SIG-M5 (cell line): ENCODE results near the gene OR2T5.
"Not testable (repeated sequence)": the region's sequence is repeated elsewhere in the genome, so short reads cannot be mapped to it uniquely, and the experiment has no call there.

Source experiments
- DNase-seq: peaks from one replicate; lab custom pipeline; 2025; lab: John Stamatoyannopoulos, UW

OR2T5 gene, protein sequence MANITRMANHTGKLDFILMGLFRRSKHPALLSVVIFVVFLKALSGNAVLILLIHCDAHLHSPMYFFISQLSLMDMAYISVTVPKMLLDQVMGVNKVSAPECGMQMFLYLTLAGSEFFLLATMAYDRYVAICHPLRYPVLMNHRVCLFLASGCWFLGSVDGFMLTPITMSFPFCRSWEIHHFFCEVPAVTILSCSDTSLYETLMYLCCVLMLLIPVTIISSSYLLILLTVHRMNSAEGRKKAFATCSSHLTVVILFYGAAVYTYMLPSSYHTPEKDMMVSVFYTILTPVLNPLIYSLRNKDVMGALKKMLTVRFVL

DNA sequence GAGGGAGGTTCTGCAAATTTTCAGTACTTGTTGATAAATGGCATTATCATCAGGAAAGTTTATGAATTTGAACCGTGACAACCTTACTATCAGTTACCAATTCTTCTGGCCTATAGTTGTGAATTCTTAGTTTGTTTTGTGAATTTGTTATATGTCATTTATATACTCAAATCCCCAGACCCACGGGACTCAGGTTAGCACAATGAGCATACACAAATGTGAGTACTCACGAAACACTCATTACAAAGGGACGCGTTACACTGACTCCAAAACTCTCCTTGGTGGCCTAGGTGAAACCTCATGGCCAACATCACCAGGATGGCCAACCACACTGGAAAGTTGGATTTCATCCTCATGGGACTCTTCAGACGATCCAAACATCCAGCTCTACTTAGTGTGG is at the start of gene OR2T5:
Gene OR2T5 (plus strand): TSS at position 301 of the 400 bp plus-strand sequence. CDS start 0 bp downstream, at position 301.
- not testable (repeated sequence) for DNase-seq

DNA sequence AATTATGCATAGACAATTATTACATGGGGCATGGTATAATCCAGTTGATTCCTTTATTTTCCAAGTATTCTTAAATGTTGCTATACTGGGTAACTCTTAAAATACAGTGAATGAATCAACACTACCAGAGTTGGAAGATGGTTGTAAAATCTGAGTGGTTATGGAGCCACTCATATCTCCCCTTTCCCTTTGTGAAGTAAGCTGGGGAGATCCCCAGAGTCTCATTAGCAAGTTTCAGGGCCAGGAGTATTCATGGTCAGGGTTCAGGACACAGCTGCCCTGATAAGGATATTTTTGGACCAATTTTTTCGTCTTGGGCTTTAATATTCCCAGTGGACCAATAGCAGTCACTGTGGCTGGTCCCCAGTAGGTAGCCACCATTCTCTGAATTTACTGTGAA is 49.7 kb upstream of the OR2T5 start:
- DNase-seq, result not testable (repeated sequence)

DNA sequence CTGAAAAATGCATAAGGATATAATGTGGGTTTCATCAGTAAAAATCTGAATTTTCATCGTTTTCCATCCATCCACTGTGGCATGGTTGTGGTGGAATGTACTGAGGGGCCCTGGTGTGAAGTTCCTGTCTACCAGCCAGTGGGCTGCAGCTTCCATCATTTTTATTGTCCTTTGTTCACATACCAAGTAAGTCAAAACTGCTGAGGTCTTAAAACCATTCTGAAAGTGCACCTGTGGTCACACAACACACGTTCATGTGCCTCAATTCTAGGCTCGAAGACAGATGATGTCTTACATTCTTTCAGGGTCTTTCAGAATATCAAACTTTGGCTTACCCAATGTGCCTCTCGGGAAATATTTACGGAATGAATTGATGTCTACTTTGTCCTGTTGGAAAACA is 49.1 kb upstream of the OR2T5 start:
- DNase-seq, result not testable (repeated sequence)

DNA sequence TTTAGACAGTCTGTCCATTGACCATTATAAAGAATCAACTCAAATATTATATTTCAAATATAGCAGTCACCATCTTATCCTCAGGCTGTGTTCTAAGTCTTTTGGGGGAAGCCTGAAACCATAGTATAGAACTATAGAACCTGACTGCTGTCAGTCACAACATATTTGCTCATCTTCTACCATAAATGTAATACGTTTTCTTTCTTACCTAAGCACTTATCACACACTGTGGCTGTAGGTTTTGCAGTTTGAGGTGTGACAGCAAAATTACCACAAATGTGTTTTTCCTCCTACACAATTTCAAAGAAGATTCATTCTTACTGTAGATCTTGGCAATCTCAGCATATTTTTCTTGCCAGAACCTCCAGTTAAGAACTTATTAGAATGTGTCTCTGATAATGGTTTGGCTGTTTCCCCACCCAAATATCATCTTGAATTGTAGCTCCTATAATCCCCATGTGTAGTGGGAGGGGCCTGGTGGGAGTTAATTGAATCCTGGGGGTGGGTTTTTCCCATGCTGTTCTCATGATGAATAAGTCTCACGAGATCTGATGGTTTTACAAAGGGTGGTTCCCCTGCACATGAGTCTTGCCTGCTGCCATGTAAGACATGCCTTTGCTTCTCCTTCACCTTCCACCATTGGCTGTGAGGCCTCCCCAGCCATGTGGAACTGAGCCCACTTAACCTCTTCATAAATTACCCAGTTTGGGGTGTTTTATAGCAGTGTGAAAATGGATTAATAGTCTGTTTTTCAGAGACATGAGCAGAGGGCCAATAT is 45.7 kb upstream of the OR2T5 start:
- not testable (repeated sequence) for DNase-seq

DNA sequence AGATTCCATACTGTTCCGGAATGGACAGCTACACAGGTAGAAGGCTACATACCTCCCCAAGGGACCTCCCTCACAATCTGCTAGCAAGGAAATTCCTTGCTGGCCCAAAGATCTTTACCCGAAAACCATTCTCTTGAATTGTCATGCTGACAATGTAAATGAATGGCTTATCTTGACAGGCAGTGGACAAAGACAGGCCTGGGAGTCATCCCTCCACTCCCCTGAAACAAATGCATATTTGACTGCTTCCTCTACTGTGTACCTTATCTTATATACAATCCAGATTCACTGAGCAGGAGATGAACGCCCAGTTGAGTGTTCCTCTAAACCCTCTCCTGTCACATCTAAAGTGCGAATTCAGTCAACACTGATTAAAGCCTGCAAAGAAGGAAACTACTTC is 43.8 kb upstream of the OR2T5 start:
- DNase-seq, result not testable (repeated sequence)

DNA sequence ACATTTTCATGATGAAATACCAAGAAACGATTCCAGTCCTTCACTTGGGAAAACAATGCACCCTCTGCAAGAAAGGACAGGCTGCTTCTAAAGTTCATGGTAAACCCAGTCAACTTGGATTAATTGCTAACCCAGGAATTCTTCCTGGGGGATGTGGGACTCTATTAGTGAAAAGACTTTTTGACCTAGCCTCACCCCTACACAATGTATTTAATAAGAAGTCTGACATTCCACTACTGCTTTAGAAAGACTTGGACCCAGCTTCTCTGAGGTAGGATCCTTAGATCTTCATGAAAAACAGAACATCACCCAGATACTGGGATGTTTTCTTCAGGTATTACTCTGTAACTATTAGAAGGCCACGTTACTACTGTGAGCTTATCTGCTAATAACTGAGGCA is 43.0 kb upstream of the OR2T5 start, which contains the start of gene OR2T2:
Gene OR2T2 (plus strand): TSS at position 239 of the 400 bp plus-strand sequence. CDS start 7,161 bp downstream, outside the sequence.
- not testable (repeated sequence) for DNase-seq

DNA sequence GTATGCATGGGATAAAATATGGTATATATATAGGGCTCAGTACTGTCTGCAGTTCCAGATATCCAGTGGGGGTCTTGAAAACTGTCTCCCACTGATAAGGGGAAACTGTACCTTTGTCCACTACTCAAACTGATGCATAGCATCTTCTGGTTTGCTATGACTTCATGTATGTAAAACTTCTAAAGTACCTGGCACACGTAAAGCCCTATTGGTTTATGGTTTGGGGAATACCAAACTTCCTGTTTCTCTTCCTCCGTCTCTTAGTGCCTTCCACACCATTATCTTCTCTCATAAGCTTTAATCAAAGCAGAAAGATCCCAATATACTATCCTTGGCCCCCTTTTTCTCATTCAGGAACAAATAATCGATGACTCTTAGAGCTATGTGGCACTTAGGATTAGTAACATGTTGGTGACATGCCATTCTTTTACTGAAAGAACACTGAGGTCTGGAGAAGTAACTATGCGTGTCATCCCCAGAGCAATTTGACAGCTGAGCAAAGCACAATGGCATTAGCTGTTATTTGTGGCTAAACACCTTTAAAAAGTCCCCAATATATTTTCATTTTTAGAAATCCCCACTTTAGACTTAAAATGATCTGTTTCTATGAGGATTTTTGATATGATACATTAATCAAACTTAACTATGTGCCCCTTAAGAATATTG is 39.8 kb upstream of the OR2T5 start:
- DNase-seq, result not testable (repeated sequence)

DNA sequence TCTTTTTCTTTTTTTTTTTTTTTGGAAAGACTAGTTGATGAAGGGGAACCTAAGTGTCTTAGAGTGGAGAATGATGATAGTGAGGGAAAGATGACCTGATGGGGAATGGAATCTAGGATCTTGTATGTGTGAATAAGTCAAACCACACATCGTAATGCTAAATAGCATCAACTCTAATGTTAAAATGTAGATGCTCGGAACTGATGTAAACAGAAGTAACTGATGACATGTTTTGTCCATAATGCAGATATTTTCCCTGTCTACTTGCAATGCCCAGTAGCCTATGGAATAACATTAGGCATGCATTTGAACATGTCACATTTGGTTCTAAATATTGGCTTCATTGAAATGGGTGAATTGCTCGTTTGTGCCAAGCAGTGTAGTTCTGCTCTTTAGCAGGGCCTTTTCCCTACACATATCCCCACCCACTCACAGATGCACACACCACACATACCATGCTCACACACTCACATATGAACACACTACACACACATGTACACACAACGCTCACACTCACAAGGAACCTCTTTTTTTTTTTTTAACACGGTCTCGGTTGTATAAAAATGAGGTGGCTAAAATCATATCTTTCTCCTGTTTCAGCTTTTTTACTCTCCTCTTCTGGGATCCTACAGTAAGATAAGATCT is 38.4 kb upstream of the OR2T5 start:
- not testable (repeated sequence) for DNase-seq

DNA sequence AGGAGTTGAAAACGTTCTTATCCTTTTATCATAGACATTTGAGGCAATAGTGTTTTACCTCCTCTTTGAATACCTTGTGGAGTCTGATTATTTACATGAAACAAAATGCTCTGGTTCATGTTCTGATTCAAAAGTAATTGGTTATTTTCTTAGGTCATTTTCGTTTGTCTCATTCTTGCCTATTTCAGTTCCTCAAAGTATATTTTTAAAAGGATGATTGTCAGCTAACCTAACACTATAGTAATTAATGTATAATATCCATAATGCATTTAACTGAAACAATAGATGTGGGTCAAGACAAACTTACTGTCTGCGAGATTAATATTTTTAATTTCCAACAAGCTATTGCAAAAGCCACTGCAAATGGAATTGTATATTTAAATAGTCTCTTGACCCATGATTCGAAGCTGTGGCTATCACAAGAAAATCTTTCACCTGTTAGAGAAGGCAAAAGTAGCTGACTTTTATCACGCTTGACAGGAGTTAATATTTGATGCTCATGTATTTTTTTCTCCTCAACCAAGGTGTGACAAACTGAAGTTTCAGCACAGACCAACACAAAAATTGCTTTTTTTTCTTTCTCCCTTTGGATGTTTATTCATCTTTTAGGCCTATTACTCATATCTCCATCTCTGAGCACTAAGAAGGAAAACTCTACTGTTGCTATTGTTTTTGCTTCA is 37.8 kb upstream of the OR2T5 start:
- not testable (repeated sequence) for DNase-seq

DNA sequence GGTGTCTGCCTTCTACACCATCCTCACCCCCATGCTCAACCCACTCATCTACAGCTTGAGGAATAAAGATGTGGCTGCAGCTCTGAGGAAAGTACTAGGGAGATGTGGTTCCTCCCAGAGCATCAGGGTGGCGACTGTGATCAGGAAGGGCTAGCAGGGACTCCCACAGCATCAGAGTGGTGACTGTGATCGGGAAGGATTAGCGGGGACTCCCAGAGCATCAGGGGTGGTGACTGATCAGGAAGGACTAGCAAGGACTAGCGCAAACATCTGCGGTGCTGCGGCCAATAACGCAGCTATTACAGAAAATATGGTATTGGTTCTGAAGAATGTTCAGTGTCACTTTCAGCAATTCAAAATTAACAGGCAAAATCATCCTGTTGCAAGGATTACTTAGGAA is 34.8 kb upstream of the OR2T5 start:
- not testable (repeated sequence) for DNase-seq

DNA sequence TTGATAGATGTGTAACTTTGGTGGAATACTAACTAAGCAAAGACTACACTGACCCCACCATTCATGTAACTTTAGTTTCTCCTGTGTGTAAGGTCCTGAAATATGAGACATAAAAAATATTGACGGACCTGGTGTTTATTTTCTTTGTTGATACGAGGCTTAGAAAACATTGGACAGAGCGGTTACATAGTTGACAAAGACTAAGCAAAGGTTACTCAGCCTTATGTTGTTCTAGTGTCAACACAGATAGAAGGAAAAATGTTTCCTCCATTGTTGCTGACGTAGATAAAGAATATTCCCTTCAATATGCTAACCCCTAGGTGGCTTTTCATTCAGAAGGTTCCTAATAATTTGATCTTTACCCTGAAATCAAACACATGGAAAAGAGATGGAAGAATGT is 33.3 kb upstream of the OR2T5 start:
- DNase-seq, result not testable (repeated sequence)

DNA sequence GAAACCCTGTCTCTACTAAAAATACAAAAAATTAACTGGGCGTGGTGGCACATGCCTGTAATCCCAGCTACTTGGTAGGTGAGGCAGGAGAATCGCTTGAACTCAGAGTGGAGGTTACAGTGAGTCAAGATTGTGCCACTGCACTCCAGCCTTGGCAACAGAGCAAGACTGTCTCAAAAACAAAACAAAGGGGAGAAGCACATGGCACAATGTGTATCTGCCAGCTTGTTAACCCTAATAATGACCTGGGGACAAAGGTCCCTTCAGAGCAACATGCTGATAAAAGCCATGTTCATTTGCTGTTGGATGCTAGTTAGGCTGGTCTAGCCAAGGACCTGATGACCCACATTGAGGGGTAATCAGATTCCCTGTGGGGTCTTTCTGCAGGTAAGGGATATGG is 31.8 kb upstream of the OR2T5 start:
- DNase-seq, result not testable (repeated sequence)

DNA sequence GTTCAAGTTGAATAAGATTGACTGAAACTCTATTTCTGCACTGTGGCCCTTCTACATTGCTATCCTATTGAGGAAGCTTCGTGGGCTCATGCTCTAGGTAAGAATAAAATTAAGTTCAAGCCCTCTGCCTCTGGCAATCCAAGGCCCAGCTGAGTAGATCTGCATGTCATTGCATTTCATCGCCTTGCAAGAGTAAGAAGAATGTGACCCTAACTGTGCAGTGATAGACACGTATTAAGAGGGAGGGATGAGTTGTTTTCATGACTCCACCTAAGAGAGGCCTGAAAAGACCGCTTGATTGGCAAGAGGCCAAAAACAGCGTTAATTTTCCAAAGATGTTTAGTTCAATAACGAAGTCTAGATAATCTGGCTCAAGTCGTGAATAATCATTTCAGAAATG is 29.3 kb upstream of the OR2T5 start:
- DNase-seq, result not testable (repeated sequence)

DNA sequence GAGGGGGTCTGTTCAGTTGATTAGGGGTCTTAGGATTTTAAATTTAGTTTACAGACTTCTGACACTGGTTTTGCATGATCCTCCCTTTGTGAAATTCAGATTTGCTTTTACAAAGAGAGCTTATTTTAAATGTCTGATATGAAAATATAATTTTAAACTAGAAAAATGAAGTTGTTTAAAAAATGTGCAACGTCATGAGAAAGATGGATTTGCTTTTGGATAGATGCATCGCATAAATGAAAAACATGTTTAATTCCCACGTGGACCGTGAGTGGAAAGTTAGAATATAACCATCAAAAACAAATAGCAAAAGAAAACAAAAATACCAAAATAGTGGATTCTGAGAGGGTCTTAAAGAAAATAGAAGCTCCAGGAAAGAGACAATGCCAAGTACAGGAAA is 17.2 kb upstream of the OR2T5 start:
- no peak for DNase-seq

DNA sequence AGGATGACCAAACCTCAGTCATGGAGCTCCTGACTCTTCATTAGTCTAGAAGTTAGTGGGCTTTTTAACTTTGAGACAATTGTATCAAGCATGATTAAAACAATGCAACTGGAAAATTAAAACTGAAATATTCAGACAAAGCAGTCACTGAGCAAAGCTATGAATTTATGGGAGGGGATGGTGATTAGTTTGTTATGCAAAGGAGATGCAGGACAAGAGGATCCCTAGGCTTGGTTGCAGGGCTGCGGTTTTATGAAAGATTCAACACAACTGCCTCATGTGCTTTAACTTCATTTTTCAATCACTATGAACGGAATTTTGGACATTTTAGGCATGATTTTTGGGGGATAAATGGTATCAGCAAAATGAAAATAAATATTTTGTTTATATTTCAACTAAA is 16.3 kb upstream of the OR2T5 start:
- DNase-seq, result not testable (repeated sequence)

DNA sequence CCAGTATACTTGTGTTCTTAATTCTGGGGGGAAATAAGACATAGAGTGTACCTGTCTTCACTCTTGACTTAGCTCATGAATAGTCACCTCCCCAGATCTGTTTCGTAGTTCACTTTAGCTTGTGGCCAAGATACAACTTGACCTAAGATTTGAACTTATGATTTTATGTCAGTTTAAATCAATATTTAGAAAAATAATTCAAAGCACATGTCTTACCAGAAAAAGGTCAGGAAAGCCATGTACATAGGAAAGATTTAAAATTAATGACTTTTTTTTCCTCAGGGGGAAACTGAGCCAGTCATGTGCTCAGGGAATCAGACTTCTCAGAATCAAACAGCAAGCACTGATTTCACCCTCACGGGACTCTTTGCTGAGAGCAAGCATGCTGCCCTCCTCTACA is 15.3 kb upstream of the OR2T5 start, which contains the start of gene OR2T3:
Gene OR2T3 (plus strand): TSS at position 301 of the 400 bp plus-strand sequence. CDS start 0 bp downstream, at position 301.
- DNase-seq, result not testable (repeated sequence)

DNA sequence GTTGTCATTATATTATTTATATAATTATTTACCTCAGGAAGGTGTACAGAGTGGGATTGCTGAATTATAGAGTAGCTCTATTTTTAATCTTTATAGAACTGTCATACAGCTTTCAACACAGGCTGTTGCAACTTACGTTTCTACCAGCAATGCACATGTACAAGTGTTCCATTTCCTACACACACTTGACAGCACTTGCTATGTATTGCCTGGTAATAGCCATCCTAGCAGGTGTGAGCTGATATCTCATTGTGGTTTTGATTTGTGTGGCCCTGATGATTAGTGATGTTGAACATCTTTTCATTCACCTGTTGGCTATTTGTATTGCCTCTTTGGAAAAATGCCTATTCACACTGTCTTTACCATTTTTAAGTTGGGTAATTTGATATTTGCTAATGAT is 12.7 kb upstream of the OR2T5 start:
- DNase-seq, result not testable (repeated sequence)

DNA sequence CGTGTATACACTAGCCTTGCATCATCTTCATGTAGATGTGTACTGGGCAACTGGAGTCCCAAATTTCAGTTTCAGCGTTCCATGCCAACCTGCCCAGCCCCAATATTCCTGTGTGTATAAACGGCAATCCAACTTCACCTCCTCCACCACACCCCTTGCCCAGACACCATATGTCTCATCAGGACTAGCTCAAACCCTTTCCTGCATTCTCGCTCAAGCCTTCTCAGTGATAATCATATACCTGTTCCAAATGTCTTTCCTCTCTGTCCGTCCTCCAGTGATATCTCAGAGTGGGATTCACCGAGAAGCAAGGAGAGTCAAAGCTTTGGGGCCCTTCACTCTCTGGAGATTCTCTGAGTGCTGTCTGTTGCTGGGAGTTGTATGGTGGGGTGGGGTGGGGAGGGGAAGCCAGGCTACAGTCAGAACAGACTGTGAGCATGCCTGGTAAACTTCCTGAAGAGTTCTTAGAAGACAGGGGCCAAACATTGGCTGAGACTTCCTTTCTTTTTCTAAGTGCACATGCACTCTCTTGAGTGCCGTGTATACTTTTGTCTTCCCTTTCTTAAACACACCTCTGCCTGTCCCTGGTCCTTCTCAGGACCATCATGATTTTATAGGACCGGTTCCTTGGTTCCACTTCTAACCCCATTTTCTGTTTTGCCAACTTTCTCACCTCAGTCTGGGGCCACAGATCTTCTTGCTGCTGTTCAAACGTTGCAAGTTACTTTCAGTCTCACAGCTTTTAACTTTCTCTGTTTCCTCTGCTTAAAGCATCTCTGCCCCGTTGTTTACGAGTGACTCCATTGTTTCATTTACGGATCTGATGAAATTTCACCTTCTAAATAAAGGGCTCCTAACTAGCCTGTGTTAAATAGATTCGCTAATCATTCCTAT is 6.5 kb upstream of the OR2T5 start:
- DNase-seq, result not testable (repeated sequence)

DNA sequence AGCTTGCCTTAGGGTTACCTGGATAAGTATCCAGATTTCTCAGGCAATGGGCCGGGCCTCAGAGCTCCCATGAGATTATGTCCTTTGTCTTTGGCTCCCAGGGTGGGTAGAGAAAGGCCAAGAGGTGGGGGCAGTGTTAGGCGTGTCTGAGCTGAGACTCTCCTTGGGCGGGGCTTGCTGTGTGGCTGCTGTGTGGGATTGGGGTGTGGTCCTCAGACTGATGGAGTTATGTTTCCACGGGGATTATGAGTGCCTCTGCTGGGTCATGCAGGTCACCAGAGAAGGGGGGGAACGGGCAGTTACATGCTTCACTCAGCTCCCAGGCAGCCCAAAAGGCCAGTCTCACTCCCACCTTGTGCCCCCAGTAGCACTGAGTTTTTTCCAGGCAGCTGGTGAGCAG is 8.3 kb downstream of the OR2T5 start:
- not testable (repeated sequence) for DNase-seq
